NCI-H2029 treated with DMSO at 0.1 percent for 48 hours (cell line): ENCODE measurements around the gene HOXA3.

Experiments
- DNase-seq: peaks from one replicate; lab custom pipeline; 2025; lab: John Stamatoyannopoulos, UW

The HOXA3 gene

DNA sequence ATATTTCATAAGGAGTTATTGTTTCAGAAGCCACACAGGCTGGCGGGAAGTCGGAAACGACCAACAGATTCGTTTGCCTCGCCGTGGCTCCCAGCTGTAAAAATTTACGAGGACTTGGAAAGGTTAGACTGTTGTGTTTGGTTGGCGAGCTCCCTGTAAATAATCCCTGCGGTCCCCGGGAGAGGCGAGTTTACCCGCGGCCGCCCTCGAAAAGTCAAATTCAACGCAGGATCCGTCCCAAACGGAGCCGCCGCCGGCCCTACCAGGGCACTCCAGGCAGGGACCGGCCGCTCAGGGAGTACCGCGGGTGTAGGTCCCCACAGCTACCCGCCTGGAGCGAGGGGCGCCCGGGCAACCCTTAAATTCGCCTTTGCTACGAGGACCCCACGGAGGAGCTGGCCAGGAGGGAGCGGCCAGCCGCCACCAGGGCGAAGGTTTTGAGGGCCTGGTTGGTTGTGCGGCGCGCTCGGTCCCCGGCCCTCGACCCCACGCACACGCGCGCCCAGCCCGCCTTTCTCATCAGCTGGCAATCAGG lies 13.7 kb upstream of the HOXA3 start:
- no peak for DNase-seq

DNA sequence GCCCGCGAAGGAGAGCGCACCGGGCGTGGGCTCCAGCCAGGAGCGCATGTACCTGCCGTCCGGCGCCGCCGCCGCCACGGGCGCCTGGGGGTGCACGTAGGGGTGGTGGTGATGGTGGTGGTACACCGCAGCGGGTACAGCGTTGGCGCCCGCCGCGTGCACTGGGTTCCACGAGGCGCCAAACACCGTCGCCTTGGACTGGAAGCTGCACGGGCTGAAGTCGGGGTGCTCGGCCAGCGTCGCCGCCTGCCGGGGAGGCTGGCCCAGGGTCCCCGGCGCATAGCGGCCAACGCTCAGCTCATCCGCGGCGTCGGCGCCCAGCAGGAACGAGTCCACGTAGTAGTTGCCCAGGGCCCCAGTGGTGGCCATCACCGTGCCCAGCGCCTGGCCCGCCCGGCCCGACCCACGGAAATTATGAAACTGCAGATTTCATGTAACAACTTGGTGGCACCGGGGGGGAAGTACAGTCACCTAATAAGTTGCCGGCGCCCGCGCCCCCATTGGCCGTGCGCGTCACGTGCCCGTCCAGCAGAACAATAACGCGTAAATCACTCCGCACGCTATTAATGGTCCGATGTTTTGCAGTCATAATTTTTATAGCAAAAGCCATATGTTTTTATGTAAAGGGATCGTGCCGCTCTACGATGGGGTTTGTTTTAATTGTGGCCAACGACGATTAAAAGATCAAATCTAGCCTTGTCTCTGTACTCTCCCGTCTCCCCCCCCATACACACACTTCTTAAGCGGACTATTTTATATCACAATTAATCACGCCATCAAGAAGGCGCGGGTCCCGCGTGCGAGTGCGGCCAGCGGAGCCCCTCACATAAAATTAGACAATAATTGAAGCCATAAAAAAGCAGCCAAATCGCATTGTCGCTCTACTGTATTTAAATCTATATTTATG lies 13.0 kb upstream of the HOXA3 start, which contains the start of gene HOXA9:
HOXA9 (minus strand) TSS at position 449 of the 907 bp plus-strand sequence; CDS start at position 369, 80 bp downstream.
- DNase-seq = no peak

DNA sequence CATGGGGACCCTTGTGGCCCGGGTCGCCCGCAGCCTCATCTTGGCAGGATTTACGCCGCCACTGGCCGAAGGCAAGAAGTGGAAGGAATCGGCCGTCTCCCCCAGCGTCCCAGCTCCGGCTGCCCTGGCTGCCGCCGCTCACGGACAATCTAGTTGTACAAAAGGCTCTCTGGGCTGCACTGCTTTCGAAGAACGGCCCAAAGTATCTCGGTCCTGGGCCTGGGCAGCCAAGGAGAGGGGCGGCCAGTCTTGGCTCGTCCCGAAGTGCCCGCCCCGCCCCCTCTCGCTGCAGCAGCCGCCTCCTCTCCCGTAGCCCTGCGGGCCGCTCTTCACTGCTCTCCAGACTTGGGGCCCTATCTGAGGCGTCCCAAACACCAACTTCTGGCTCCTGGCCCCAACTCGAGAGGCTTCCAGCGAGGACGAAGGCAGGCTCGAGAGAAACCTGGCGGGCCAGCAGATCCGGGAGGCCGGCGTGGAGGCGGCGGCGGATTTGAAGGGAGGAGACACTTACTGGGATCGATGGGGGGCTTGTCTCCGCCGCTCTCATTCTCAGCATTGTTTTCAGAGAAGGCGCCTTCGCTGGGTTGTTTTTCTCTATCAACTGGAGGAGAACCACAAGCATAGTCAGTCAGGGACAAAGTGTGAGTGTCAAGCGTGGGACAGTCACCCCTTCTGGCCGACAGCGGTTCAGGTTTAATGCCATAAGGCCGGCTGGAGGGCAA lies 12.1 kb upstream of the HOXA3 start:
- no peak for DNase-seq

DNA sequence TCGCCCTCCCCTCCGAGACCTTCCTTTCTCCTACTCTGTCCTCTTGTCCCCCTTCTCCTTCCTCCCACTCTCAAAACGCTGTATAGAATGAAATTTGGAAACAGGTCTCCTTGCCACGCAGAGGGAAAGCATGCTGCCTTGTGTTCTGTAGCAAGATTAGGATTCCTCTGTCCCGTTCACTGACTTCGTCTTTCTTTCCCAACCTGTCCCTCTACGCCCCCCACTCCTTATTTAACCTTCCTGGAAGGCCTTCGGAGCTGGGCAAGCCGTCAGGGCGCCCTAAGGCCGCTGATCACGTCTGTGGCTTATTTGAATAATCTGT lies 11.6 kb upstream of the HOXA3 start:
- DNase-seq = no peak

DNA sequence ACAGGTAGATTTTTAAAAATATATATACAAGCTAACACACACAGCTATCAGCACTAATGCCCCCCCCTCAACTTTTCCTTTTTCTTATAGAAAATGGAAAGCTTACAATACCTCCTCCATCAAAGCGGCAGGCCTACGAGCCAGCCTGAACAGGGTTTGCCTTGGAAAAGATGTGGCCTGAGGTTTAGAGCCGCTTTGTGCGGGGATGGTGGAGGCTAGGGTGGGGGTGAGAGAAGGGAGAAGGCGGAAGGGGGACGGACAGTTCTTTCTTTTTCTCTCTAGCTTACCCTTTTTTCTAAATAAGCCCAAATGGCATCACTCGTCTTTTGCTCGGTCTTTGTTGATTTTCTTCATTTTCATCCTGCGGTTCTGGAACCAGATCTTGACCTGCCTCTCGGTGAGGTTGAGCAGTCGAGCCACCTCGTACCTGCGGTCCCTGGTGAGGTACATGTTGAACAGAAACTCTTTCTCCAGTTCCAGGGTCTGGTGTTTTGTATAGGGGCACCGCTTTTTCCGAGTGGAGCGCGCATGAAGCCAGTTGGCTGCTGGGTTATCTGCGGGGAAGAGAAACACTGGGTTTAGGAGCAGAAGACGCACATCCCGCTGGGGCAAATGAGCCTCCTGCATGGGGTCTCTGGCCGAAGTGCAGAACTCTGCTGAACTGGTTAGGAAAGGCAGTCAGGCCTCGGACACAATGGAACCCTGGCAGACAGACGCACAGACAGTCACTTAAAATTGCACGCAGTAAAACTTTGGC lies 11.1 kb upstream of the HOXA3 start:
- no peak for DNase-seq

DNA sequence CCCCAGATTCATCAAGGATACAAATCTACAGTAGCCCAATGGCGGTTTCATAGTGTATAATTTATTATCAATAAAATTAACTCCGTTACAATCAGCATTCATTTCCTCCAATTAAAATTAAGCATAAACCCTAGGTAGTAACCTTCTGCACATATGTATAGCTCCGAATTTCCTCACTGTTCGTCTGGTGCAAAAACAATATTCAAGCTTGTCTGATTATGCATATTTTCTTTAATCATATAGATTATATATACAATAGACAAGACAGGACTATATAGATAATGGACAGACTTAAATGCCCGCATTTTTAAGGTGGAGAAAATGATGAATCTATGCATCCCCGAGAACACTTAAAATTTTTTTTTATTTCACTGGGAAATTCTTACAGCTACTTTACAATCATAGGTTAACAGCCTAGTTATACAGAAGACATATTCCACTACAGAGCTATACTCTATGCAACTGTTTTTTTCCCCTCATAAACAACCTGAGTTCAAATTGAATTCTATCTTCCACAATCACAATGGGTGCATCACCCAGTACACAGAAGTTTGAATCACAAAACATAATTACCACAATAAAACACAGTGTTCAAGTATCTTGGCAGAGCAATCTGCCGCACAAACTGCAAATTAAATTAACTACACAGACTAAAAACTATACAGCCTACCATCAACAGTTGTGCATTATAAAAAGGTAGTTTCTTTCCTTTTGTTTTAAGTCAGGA lies 10.3 kb upstream of the HOXA3 start:
- no peak for DNase-seq

DNA sequence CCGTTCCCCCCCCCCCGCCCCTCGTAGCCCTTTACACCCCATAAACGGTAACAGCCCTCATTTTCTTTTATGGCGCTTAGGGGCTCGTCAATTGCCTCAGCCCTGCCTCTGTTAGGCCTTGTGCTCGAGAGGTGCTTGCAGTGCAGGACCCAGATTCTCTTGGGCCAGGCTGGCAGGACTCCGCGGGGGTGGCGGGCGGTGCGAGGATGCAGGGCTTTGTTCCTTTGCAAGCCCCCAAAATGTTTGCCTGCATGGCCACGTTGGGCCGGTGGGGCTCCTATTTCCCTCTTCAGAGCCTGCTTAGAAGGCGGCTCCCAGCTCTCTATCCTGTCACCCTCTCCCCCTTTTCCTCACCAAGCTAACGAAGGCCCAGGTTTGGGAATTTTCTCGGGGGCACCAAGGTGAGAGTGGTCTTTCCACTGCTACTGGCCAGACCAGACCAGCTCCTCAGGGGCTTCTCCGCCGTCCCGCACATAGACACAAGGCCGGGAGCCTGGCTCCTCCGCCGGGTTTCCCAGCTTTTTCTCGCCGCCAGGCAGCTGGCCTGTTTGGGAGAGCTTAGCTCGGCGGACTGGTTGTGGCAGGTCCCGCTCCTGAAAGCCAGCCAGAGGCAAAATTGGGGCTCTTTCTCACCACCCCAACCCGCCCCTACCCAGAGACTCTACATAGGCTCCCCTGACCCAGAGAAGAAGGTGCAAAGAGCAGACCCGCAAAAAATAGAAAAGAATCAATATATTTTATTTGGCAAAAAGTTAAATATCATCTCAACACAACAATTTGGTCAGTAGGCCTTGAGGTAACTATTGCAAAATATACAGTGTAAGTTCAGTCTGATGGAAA lies 9.6 kb upstream of the HOXA3 start:
- DNase-seq = no peak

DNA sequence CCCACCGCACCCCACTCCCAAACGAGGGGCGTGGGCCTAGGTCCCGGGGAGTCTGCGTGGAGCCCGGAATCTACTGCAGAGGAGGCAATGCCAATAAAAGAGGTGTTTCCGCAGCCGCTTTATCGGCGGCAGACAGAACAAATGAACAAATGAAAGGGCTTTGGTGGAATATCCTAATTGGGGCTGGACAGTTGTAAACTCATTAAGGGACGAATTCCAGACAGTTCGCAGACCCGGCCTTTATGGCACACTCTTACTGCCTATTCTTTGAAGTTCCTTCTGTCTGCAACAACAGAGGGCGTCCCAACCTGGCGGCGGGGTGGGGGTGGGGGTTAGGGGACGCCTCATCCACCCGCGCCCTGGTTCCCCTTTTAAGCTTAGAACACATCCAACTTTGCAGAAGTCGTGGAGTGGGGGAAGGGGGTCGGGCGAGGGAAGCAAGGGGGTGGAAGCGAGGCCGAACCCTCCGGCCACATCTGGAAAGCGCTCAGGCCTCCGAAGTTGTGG lies 8.9 kb upstream of the HOXA3 start:
- DNase-seq = no peak

DNA sequence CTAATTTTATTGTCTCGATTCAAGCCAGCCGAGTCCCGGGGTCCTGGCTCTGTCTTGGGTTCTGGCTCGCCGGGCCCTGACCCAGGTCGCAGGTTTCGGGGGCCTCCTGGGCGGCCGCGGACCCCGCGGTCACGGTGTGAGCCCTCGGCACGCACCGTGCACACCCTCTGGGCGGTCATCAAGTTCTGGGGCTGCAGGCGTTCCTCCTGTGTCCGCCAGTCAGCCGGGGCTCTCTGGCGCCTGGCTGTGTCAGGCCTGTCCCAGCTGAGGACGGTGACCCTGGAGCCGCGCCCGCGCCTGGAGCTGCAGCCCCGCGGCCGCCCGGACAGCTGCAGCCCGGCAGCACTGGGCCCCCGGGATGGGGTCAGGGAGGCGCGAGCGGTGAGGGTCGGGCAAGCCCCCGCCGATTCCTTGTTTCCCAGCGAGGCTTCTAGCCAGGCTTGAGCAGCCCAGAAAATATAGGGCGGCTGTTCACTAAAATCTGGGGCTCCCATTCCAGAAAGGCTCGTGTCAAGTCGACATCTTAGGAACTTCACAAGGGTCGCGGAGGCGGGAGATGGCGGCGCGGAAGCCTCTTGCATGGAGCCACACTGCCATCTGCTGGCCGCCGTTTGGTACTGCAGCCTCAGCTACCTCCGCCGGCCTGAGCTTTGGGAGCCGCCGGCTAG lies 8.3 kb upstream of the HOXA3 start:
- peak; percentile 5 for DNase-seq

DNA sequence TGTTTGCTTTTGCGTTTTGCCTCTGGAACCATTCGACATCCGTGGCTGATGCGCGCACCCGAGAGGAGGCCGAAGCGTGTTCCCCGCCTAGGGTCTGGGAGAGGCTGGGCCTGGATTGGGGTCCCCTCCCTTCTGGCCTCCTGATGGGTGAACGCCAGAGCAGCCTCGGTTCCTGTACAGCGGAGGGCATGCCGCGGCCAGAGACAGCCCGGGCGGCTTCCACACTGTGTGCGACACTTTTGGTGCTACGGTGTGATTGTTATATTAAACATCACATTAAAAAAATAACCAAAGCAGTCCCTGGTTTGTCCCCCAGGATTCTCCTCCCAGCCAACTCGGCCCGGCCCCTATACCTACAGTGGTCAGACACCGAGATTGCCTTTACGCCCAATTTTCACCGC lies 7.8 kb upstream of the HOXA3 start:
- no peak for DNase-seq

DNA sequence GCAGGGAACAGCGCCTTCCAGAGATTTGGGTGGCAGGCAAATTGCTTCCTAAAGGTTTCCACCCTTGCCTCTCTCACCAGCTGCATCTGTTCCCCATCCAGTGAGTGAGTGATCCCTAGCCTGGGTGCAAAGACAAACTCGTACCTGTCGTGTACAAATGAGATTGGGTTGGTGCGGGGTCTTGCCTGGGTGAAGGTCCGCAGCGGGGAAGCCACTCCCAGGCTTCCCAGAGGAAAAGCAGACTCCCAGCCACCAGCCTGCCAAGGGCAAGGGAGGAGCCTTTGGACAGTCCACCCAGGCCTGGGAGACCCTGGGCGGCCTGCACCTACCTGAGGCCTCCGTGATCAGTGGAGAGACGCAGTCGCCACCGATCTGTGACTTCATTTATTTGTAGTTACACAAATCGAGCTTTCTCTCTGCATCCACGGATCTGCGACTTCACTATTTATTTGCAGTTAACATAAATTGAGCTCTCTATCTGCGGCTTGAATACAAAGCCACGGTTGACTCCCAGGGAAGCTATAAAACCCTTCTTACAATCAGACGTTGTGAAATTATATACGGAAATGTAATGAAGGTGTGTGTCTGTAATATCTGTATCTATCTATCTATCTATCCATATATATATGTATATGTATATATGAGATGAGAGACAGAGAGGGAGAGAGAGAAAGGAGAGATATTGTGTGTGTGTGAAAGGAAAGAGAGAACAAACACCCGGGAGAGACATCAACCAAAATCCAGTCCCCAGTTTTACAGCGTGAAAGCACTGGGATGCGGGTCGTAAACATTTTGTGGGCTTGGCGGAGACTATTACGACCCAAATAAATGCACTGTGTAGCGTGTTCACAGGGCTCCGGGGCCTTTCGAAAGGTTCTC lies 7.1 kb upstream of the HOXA3 start:
- no peak for DNase-seq

DNA sequence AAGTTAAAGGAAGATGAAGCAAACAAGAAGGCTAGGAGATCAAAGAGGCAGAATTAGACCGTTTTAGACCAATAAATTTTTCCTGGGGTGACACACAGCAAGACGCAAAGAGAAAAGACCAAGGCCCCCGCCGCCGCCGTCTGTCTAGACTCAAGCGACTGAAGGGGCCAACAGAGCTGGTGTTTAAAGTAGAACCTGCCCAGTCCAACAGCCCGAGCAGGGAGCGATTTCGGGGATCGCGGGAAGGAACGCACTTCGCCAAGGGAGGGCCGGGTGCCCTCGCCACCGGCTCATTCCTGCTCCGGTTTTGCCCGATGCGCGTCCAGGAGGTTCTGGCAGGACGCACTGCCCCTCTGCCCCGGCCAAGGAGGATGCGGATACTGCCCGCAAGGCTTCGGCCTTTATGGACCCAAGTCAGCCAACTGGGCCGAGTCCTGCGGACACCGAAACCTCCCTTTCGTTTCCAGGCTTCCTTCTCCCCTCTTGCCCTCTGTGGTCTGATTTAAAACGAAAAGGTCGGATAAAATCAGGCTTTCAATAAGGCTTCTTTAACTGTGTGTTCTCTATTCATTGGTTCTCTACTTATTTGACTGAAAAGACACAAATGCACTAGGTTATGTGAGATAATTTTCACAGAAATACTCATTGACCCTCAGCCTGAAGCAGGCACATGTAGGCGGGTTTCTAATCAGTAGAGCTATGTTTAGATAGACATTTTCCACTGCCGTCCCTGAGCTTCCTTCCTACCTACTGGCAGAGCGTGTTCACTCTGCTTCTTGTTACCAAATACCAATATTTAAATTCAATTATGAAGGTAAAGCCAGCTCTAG lies 6.3 kb upstream of the HOXA3 start:
- DNase-seq = no peak

DNA sequence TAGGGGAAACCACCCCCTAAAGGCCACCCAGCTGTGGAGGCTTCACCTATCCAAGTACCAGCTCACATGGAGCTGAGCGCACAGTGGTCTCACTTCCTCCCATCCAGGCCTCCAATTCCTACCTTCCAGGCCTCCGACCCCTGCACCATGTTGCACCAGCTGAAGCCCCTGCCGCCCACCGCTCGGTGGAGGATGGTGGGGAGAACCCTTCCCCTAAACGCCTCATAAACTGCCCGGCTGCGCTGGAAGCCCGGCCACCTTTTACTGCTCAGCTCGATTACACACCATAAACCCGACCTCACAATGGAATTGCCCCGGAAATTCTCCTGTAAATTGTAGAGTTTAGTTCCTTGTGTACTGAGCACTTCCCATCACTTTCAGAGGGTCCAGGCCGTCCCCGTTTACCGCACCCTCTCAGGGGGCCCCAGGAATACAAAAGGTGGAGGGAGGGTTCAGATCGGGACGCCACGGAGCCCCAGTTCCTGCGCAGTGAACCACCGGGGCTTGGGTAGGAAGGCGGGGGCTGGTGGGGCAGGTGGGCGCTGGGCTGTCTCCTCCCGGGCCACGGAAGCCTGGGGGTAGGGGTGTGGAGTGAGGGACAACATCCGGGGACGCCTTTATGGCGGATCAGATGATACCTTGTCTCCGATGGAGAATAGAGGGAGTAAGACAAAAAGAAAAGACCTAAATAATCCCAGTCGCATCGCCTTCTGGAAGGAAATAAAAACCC lies 5.5 kb upstream of the HOXA3 start:
- DNase-seq = no peak

DNA sequence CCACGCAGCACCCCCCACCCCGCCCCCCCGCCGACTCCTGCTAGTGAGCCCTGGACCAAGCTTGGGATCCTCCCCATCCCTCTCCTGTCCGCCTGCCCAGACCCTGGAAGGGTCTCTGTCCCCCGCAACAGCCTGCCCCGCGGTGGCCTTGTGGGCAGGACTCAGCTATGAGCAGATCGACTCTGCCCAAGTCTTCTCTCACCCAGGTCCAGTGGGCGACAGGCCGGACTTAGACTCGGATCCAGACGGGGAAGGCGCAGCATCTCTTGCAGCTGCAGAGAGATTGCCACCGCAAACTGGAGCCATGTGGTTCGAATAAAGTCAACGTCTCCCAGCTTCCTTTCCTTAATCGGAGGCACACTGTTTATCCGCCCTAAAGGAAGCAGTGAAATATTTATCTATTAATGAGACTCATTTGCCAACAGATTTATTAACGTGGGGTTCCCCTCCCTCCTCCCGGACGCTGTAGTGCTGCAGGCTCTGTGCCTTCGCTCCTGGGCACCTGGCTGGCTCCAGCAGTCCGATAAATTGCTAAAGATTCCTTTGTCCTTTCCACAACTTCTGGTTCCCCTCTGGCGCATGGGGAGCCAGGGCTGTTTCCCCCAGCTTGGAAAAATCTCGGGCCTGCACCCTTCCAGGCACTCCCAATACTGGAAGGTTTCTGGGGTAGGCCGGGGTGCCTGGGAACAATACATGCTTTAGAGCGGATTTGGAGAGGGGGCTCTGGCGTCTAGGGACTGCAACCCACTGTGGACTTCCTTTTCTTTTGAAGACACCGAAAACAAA lies 4.7 kb upstream of the HOXA3 start:
- no peak for DNase-seq

DNA sequence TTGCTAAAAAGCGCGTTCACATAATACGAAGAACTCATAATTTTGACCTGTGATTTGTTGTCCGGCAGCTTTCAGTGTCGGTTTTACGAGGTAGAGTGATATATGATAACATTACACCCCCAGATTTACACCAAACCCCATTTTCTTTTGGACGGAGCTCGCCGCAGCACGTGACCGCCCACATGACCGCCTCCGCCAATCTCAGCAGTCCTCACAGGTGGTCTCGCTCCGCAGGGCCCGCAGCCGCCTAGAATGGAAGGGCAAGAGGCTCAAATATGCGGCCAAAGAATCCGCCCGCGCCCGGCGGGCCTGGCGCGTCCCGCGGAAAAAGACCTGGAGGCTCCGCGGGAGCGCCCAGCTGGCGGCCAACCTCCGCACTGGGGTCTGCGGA lies 4.1 kb upstream of the HOXA3 start, which contains the start of gene HOXA7:
HOXA7 (minus strand) TSS at position 168 of the 391 bp plus-strand sequence; CDS start at position 38, 130 bp downstream.
- DNase-seq = no peak

DNA sequence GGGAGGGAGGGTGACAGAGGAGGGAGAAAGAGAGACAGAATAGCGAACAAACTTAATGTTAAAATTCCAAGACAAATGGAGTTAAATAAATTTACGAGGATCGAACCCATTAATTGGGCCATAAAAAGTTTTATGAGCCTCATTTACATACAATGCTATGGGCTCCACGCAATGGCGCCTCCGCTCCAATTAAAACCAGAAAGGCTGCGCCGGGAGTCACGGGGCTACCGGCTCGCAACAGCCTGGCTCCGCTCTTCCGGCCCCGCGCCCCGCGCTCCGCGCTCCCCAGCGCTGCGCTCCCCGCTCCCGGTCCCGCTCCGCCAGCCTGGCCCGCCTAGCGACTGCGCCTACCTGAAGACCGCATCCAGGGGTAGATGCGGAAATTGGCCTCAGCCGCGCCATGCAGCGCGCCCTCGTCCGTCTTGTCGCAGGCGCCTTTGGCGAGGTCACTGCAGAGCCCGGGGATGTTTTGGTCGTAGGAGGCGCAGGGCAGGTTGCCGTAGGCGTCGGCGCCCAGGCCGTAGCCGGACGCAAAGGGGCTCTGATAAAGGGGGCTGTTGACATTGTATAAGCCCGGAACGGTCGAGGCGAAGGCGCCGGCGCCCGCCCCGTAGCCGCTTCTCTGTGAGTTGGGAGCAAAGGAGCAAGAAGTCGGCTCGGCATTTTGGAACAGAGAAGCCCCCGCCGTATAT lies 3.6 kb upstream of the HOXA3 start:
- no peak for DNase-seq
